ENCODE measurements around the gene PARVG. TPM values are rescaled to one million over a fixed set of nuclear protein-coding genes. Genes with fewer than 3 reads are reported as not detected.

PARVG gene
- polyA plus RNA-seq, 1 donor (not counting 4 experiments of a cell fraction or from before 2014, with no cell fraction given): not detected

DNA sequence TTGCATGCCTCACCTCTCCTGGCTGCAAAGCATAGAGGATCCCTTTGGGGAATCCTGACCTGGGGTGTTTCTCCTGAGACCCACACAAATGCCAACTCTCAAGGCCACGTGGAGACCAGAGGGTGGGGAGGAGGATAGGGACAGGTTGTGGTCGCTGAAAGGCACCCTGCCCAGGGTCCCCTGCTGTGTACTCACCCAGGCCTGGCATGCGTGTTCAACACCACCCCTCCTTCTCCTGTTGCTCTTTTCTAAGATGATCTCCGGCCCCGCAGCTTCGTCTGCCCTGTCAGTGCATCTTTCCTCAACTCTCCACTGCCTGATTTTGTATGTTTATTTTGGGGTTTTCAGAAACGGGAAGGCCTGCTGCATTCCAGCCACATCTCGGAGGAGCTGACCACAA lies 44.6 kb upstream of the PARVG start:
- FAIRE-seq (no peak), DNase-seq (ENCODE audit: low read depth, low spot score) (no peak)
- H3K9me3 ChIP-seq (ENCODE audit: control insufficient read depth, low read depth, low read length): peaks cover 5% of the 10 kb centered on the region
- H2AFZ ChIP-seq (ENCODE audit: control insufficient read depth, low read length): no peak overlapping the region
- no peak overlapping the region for H3K9ac ChIP-seq (ENCODE audit: control insufficient read depth, extremely low read depth, insufficient read depth, low read length)
- no peaks in the 10 kb centered on the region for H3K79me2 ChIP-seq (ENCODE audit: control insufficient read depth, insufficient read depth, low read length)
- no peak overlapping the region for H3K4me2 ChIP-seq (ENCODE audit: control insufficient read depth, extremely low read depth, insufficient read depth, low read depth, low read length)
- H3K9me1 ChIP-seq (ENCODE audit: control insufficient read depth, extremely low read depth, insufficient read depth, low read length): no peaks in the 10 kb centered on the region
- TF ChIP-seq EZH2 (IDR thresholded peaks at IDR 0.05; ENCODE audit: low read length): no peak
- TF ChIP-seq, protein P1, sequence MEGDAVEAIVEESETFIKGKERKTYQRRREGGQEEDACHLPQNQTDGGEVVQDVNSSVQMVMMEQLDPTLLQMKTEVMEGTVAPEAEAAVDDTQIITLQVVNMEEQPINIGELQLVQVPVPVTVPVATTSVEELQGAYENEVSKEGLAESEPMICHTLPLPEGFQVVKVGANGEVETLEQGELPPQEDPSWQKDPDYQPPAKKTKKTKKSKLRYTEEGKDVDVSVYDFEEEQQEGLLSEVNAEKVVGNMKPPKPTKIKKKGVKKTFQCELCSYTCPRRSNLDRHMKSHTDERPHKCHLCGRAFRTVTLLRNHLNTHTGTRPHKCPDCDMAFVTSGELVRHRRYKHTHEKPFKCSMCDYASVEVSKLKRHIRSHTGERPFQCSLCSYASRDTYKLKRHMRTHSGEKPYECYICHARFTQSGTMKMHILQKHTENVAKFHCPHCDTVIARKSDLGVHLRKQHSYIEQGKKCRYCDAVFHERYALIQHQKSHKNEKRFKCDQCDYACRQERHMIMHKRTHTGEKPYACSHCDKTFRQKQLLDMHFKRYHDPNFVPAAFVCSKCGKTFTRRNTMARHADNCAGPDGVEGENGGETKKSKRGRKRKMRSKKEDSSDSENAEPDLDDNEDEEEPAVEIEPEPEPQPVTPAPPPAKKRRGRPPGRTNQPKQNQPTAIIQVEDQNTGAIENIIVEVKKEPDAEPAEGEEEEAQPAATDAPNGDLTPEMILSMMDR (optimal IDR thresholded peaks at IDR 0.05 in 1 of 3, IDR thresholded peaks at IDR 0.05 in 1 of 3, conservative IDR thresholded peaks at IDR 0.05 in 1 of 3; ENCODE audit: extremely low read depth in 1 of 3, insufficient read depth in 2 of 3, low read length in 3 of 3): no peak
- H3K4me3 ChIP-seq (ENCODE audit: control insufficient read depth in 2 of 3, extremely low read depth in 1 of 3, insufficient read depth in 2 of 3, low read depth in 1 of 3, low read length in 3 of 3): no peak overlapping the region
- dilution Hi-C loops (cut with MboI; ENCODE audit: extremely low pct_ligation_motif_present, low sequenced_read_pairs): no loop called here
- H3K27ac ChIP-seq (ENCODE audit: control insufficient read depth, insufficient read depth, low read length): no peak overlapping the region
- H3K36me3 ChIP-seq (ENCODE audit: control insufficient read depth in 2 of 2, extremely low read depth in 1 of 2, insufficient read depth in 2 of 2, low read length in 2 of 2): no peaks in the 10 kb centered on the region
- no peaks in the 10 kb centered on the region for H3K27me3 ChIP-seq (ENCODE audit: control insufficient read depth, extremely low read depth, insufficient read depth, low read length)
- H3K4me1 ChIP-seq (ENCODE audit: control insufficient read depth, extremely low read depth, insufficient read depth, low read length): no peaks in the 10 kb centered on the region
- H4K20me1 ChIP-seq (ENCODE audit: control insufficient read depth, extremely low read depth, insufficient read depth, low read length): no peaks in the 10 kb centered on the region

DNA sequence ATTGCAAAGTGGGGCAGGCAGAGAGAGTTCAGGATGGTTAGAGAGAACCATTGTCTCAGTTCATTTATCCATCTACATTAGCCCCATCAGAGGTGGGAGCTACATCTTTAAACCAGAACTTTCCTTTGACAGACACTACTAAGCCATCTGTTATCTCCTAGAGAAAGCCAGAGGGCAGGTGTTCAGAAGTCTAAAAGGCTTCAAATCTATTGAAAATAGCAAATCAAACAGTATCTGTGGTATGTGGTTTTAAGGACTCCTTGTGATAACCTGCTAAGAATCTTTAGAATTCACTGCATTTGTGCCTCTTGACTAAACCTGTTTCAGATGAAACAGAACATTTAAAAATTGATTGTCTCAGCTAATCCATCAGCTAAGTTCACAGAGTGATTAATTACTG lies 43.9 kb upstream of the PARVG start:
- H3K36me3 ChIP-seq (ENCODE audit: control insufficient read depth in 2 of 2, extremely low read depth in 1 of 2, insufficient read depth in 2 of 2, low read length in 2 of 2): no peaks in the 10 kb centered on the region
- H3K27me3 ChIP-seq (ENCODE audit: control insufficient read depth, extremely low read depth, insufficient read depth, low read length): no peaks in the 10 kb centered on the region
- peaks cover 5% of the 10 kb centered on the region for H3K9me3 ChIP-seq (ENCODE audit: control insufficient read depth, low read depth, low read length)
- dilution Hi-C loops (cut with MboI; ENCODE audit: extremely low pct_ligation_motif_present, low sequenced_read_pairs): no loop called here
- H3K79me2 ChIP-seq (ENCODE audit: control insufficient read depth, insufficient read depth, low read length): no peaks in the 10 kb centered on the region
- H4K20me1 ChIP-seq (ENCODE audit: control insufficient read depth, extremely low read depth, insufficient read depth, low read length): no peaks in the 10 kb centered on the region
- DNase-seq (ENCODE audit: low read depth, low spot score) (no peak), FAIRE-seq (no peak)
- no peak overlapping the region for H3K9ac ChIP-seq (ENCODE audit: control insufficient read depth, extremely low read depth, insufficient read depth, low read length)
- no peak overlapping the region for H2AFZ ChIP-seq (ENCODE audit: control insufficient read depth, low read length)
- H3K4me1 ChIP-seq (ENCODE audit: control insufficient read depth, extremely low read depth, insufficient read depth, low read length): no peaks in the 10 kb centered on the region
- no peak overlapping the region for H3K4me2 ChIP-seq (ENCODE audit: control insufficient read depth, extremely low read depth, insufficient read depth, low read depth, low read length)
- no peak for TF ChIP-seq EZH2 (IDR thresholded peaks at IDR 0.05; ENCODE audit: low read length)
- TF ChIP-seq, protein P1 (optimal IDR thresholded peaks at IDR 0.05 in 1 of 3, IDR thresholded peaks at IDR 0.05 in 1 of 3, conservative IDR thresholded peaks at IDR 0.05 in 1 of 3; ENCODE audit: extremely low read depth in 1 of 3, insufficient read depth in 2 of 3, low read length in 3 of 3): no peak
- no peak overlapping the region for H3K4me3 ChIP-seq (ENCODE audit: control insufficient read depth in 2 of 3, extremely low read depth in 1 of 3, insufficient read depth in 2 of 3, low read depth in 1 of 3, low read length in 3 of 3)
- H3K27ac ChIP-seq (ENCODE audit: control insufficient read depth, insufficient read depth, low read length): no peak overlapping the region
- no peaks in the 10 kb centered on the region for H3K9me1 ChIP-seq (ENCODE audit: control insufficient read depth, extremely low read depth, insufficient read depth, low read length)

Measured in keratinocyte (primary cell).